Prostate gland (tissue), 2 donors: ENCODE results near the gene GPD1. TPM values are rescaled to one million over a fixed set of nuclear protein-coding genes. Genes with fewer than 3 reads are reported as not detected.

ENCODE experiments used
- DNase-seq: peaks from one replicate; pipeline ENCODE4 v3.0.0-alpha.2; 2019; ENCODE audit warnings: low spot score
- H3K27ac ChIP-seq, 2 donors: fragments of 200-600 bp; sonication (generic); 2 replicates each; pipeline ENCODE4 v1.5.1; 2017 to 2019
- H3K27me3 ChIP-seq: fragments of 200-600 bp; sonication (generic); replicated peaks from 2 replicates; pipeline ENCODE4 v1.5.1; 2019; ENCODE audit not compliant: insufficient read depth
- H3K36me3 ChIP-seq, 2 donors: fragments of 200-600 bp; sonication (generic); 1 replicate in 1 of 2; 2 replicates in 1 of 2; pipeline versions ENCODE4 v1.5.1 to v1.8.1; 2017 to 2019
- H3K4me1 ChIP-seq: fragments of 200-600 bp; sonication (generic); replicated peaks from 2 replicates; pipeline ENCODE4 v1.5.1; 2019
- H3K4me3 ChIP-seq, 2 donors: fragments of 200-600 bp; sonication (generic); 2 replicates each; pipeline ENCODE4 v1.5.1; 2017 to 2019
- H3K9me3 ChIP-seq: fragments of 200-600 bp; sonication (generic); 2 replicates; pipeline ENCODE4 v1.5.1; 2017
- CTCF ChIP-seq, 4 experiments: fragments of 200-600 bp in 2 of 4; fragments of 450-650 bp in 2 of 4; sonication (generic) in 2 of 4; IDR thresholded peaks; 1 replicate in 3 of 4; 2 replicates in 1 of 4; pipeline ENCODE4 v1.5.1; 2016 to 2019; ENCODE audit warnings: antibody characterized with exemption in 4 of 4, mild to moderate bottlenecking in 2 of 4, moderate library complexity in 2 of 4
- POLR2A ChIP-seq: fragments of 450-650 bp; IDR thresholded peaks from one replicate; pipeline ENCODE4 v1.6.1; 2016; ENCODE audit warnings: antibody characterized with exemption, mild to moderate bottlenecking
- POLR2AphosphoS5 ChIP-seq: sonication (generic); formaldehyde crosslinking; IDR thresholded peaks from one replicate; pipeline ENCODE4 v1.6.1; 2017; ENCODE audit warnings: antibody characterized with exemption
- WGBS: methylation state at CpG from one replicate; pipeline ENCODE4 v1.1.5; 2018; 5-methylcytosine and 5-hydroxymethylcytosine counted together
- intact Hi-C: fragments of 100-400 bp; cut with DNase I; formaldehyde crosslinking; loops from one replicate; pipeline ENCODE4 v1.14.2; 2022
- total RNA-seq, 2 donors: library from RNA; depleted of rRNA; stranded (reverse); fragments of >200 nt; gene quantifications; one replicate each; pipeline ENCODE4 v1.1.0, GENCODE V29; 2016

GPD1 gene
- total RNA-seq, 2 donors from 2014 or later = 0.27 to 3.4 TPM

DNA sequence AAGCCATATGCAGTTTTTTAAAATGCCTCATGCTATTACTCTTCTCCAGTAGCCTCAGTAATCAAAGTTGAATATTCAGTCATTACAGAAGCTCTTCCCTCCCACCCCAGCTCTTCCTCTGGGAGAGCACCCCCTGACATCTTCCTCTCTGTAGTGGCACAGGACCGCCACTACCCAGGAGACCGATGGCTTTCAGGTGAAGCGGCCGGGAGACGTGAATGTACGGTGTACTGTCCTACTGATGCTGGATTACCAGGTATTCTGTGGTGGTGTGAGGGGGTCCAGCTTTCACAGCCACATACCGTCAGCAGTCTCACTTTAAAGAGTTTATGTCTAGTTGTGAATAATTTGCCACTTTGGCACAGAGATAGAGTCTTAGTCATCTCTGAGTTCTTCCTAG is 14.1 kb upstream of the GPD1 start:
- TF ChIP-seq CTCF (IDR thresholded peaks at IDR 0.05) = no peak
- TF ChIP-seq POLR2A = no peak
- H3K27ac ChIP-seq = no peak overlapping the region
- peaks cover 6 to 9% of the 10 kb centered on the region in 2 donors for H3K36me3 ChIP-seq
- no peak for DNase-seq
- no peak overlapping the region for H3K4me3 ChIP-seq
- no peaks in the 10 kb centered on the region for H3K4me1 ChIP-seq
- no peaks in the 10 kb centered on the region for H3K27me3 ChIP-seq
- H3K9me3 ChIP-seq = no peaks in the 10 kb centered on the region
- 94% methylated on average over 7 of the region's 7 CpGs for WGBS
- intact Hi-C loops = loop anchor here (5.0 kb wide), 1 partner anchor 78 kb away; the partner anchor contains the start of gene CERS5

DNA sequence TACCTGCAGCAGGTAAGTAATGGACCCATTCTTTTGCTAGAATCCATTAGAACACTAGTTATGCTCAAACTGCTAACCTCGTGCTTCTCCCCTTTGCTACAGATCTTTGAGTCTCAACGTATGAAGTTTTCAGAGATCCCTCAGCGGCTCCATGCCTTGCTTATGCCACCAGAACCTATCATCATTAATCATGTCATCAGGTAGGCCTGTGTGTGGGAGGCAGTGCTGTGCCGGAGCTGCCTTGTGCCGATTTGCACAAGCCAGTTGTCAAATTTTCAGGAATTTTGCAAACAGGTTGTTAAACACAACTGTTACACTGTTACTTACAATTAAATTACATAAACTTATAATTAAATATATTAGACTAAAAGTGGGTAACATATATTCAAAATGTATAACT is 13.4 kb upstream of the GPD1 start:
- TF ChIP-seq POLR2AphosphoS5 (no peak), POLR2A (no peak), CTCF (IDR thresholded peaks at IDR 0.05) (no peak)
- Histone ChIP-seq H3K9me3 (no peaks in the 10 kb centered on the region), H3K27me3 (no peaks in the 10 kb centered on the region), H3K27ac (no peak overlapping the region), H3K4me1 (no peaks in the 10 kb centered on the region), H3K36me3 (peaks cover 9 to 10% of the 10 kb centered on the region in 2 donors), H3K4me3 (no peak overlapping the region)
- 91% methylated on average over 5 of the region's 5 CpGs for WGBS
- DNase-seq = no peak
- intact Hi-C loops = no loop called here

GRCh38 chr12:50097952-50098351 is 5.9 kb upstream of the GPD1 start:
- no peak overlapping the region for H3K27ac ChIP-seq
- intact Hi-C loops = no loop called here
- no peaks in the 10 kb centered on the region for H3K27me3 ChIP-seq
- WGBS = 87% methylated on average over 6 of the region's 6 CpGs
- no peaks in the 10 kb centered on the region for H3K9me3 ChIP-seq
- H3K4me1 ChIP-seq = no peaks in the 10 kb centered on the region
- TF ChIP-seq POLR2A (no peak), CTCF (IDR thresholded peaks at IDR 0.05) (no peak), POLR2AphosphoS5 (no peak)
- no peak overlapping the region for H3K4me3 ChIP-seq
- H3K36me3 ChIP-seq = peaks cover 22 to 32% of the 10 kb centered on the region in 2 donors
- DNase-seq = no peak

- no peak for DNase-seq
- Histone ChIP-seq H3K9me3 (no peaks in the 10 kb centered on the region), H3K27me3 (no peaks in the 10 kb centered on the region), H3K4me1 (peaks cover 5% of the 10 kb centered on the region), H3K36me3 (peaks cover 21 to 29% of the 10 kb centered on the region in 2 donors), H3K27ac (no peak overlapping the region), H3K4me3 (no peak overlapping the region)
- WGBS = 69% methylated on average over 5 of the region's 5 CpGs
- TF ChIP-seq CTCF (IDR thresholded peaks at IDR 0.05) (no peak), POLR2A (no peak), POLR2AphosphoS5 (no peak)
- intact Hi-C loops = loop anchor here (10.0 kb wide), 1 partner anchor 215 kb away; no protein-coding TSS in a partner anchor
Measured at GRCh38 chr12:50099302-50100008, 4.4 kb upstream of the GPD1 start.

GRCh38 chr12:50100561-50100960 is 3.2 kb upstream of the GPD1 start:
- intact Hi-C loops = loop anchor here (10.0 kb wide), 1 partner anchor 214 kb away; no protein-coding TSS in a partner anchor
- H3K36me3 ChIP-seq = peaks cover 16 to 23% of the 10 kb centered on the region in 2 donors
- H3K27me3 ChIP-seq = no peaks in the 10 kb centered on the region

More at GRCh38 chr12:50100561-50100960, 3.2 kb upstream of the GPD1 start:
- Histone ChIP-seq H3K4me3 (no peak overlapping the region), H3K27ac (no peak overlapping the region), H3K4me1 (peaks cover 5% of the 10 kb centered on the region), H3K9me3 (no peaks in the 10 kb centered on the region)
- TF ChIP-seq POLR2A = no peak
- WGBS = 68% methylated on average over 3 of the region's 3 CpGs
- DNase-seq = no peak
